ENCODE results near the gene SIGLEC6. TPM values are rescaled to one million over a fixed set of nuclear protein-coding genes. Genes with fewer than 3 reads are reported as not detected.

The SIGLEC6 gene
- total and polyA plus RNA-seq, 2 experiments from 2014 or later, result not detected

GRCh38 chr19:51491586-51491985, 39.9 kb downstream of the SIGLEC6 start:
- H3K9me2 ChIP-seq (replicated peaks; ENCODE audit: insufficient read depth), result no peaks in the 10 kb centered on the region
- no peaks in the 10 kb centered on the region for H3K27me3 ChIP-seq
- H3K4me2 ChIP-seq, result no peak overlapping the region
- H3K79me2 ChIP-seq, result no peaks in the 10 kb centered on the region
- no peaks in the 10 kb centered on the region for H4K20me1 ChIP-seq (ENCODE audit: insufficient read depth, poor library complexity, severe bottlenecking)
- 66% methylated on average over 7 of the region's 7 CpGs for WGBS (ENCODE audit: low lambda C conversion rate, missing lambda C conversion rate)
- H3K27ac ChIP-seq, result no peak overlapping the region
- no peak overlapping the region for H3K4me3 ChIP-seq
- H2AFZ ChIP-seq, result no peak overlapping the region
- H3K9me3 ChIP-seq (ENCODE audit: low read depth), result no peaks in the 10 kb centered on the region
- no peaks in the 10 kb centered on the region for H3K4me1 ChIP-seq (ENCODE audit: insufficient read depth)
- H3K36me3 ChIP-seq (replicated peaks; ENCODE audit: insufficient read depth, low read depth), result no peaks in the 10 kb centered on the region
- DNase-seq (ENCODE audit: low spot score), result no peak
- no peak for TF ChIP-seq EZH2 (IDR thresholded peaks at IDR 0.05; ENCODE audit: borderline replicate concordance)
- TF ChIP-seq CTCF (IDR thresholded peaks at IDR 0.05; ENCODE audit: poor library complexity), result no peak
- TF ChIP-seq EZH2phosphoT487 (IDR thresholded peaks at IDR 0.05; ENCODE audit: low read depth, severe bottlenecking, unreplicated experiment), result no peak

GRCh38 chr19:51490676-51491075, 40.8 kb downstream of the SIGLEC6 start:
- no peak overlapping the region for H3K4me3 ChIP-seq
- no peaks in the 10 kb centered on the region for H3K79me2 ChIP-seq
- H3K9me3 ChIP-seq (ENCODE audit: low read depth), result no peaks in the 10 kb centered on the region
- no peaks in the 10 kb centered on the region for H3K27me3 ChIP-seq
- DNase-seq (ENCODE audit: low spot score), result no peak
- H3K27ac ChIP-seq, result no peak overlapping the region
- H3K36me3 ChIP-seq (replicated peaks; ENCODE audit: insufficient read depth, low read depth), result no peaks in the 10 kb centered on the region
- TF ChIP-seq EZH2 (IDR thresholded peaks at IDR 0.05; ENCODE audit: borderline replicate concordance) (no peak), CTCF (IDR thresholded peaks at IDR 0.05; ENCODE audit: poor library complexity) (no peak), EZH2phosphoT487 (IDR thresholded peaks at IDR 0.05; ENCODE audit: low read depth, severe bottlenecking, unreplicated experiment) (no peak)
- H3K9me2 ChIP-seq (replicated peaks; ENCODE audit: insufficient read depth), result no peaks in the 10 kb centered on the region
- no peaks in the 10 kb centered on the region for H4K20me1 ChIP-seq (ENCODE audit: insufficient read depth, poor library complexity, severe bottlenecking)
- no peaks in the 10 kb centered on the region for H3K4me1 ChIP-seq (ENCODE audit: insufficient read depth)
- H2AFZ ChIP-seq, result no peak overlapping the region
- WGBS (ENCODE audit: low lambda C conversion rate, missing lambda C conversion rate), result 89% methylated on average over 14 of the region's 14 CpGs
- no peak overlapping the region for H3K4me2 ChIP-seq

GRCh38 chr19:51489113-51489512, 42.4 kb downstream of the SIGLEC6 start:
- H3K36me3 ChIP-seq (replicated peaks; ENCODE audit: insufficient read depth, low read depth), result no peaks in the 10 kb centered on the region
- 42% methylated on average over 2 of the region's 2 CpGs for WGBS (ENCODE audit: low lambda C conversion rate, missing lambda C conversion rate)
- H3K9me3 ChIP-seq (ENCODE audit: low read depth), result no peaks in the 10 kb centered on the region
- no peak overlapping the region for H3K4me3 ChIP-seq
- no peak overlapping the region for H2AFZ ChIP-seq
- H3K27me3 ChIP-seq, result no peaks in the 10 kb centered on the region
- no peaks in the 10 kb centered on the region for H3K79me2 ChIP-seq
- TF ChIP-seq EZH2 (IDR thresholded peaks at IDR 0.05; ENCODE audit: borderline replicate concordance) (no peak), EZH2phosphoT487 (IDR thresholded peaks at IDR 0.05; ENCODE audit: low read depth, severe bottlenecking, unreplicated experiment) (no peak), CTCF (IDR thresholded peaks at IDR 0.05; ENCODE audit: poor library complexity) (no peak)
- no peak overlapping the region for H3K27ac ChIP-seq
- no peak overlapping the region for H3K4me2 ChIP-seq
- no peak for DNase-seq (ENCODE audit: low spot score)
- no peaks in the 10 kb centered on the region for H3K9me2 ChIP-seq (replicated peaks; ENCODE audit: insufficient read depth)
- H3K4me1 ChIP-seq (ENCODE audit: insufficient read depth), result no peaks in the 10 kb centered on the region
- H4K20me1 ChIP-seq (ENCODE audit: insufficient read depth, poor library complexity, severe bottlenecking), result no peaks in the 10 kb centered on the region

GRCh38 chr19:51488491-51488890, 43.0 kb downstream of the SIGLEC6 start:
- Histone ChIP-seq H2AFZ (no peak overlapping the region), H3K36me3 (replicated peaks; ENCODE audit: insufficient read depth, low read depth) (no peaks in the 10 kb centered on the region), H3K4me2 (no peak overlapping the region), H3K4me3 (no peak overlapping the region), H3K4me1 (ENCODE audit: insufficient read depth) (no peaks in the 10 kb centered on the region), H3K9me3 (ENCODE audit: low read depth) (no peaks in the 10 kb centered on the region), H3K79me2 (no peaks in the 10 kb centered on the region), H3K27me3 (no peaks in the 10 kb centered on the region), H4K20me1 (ENCODE audit: insufficient read depth, poor library complexity, severe bottlenecking) (no peaks in the 10 kb centered on the region), H3K9me2 (replicated peaks; ENCODE audit: insufficient read depth) (no peaks in the 10 kb centered on the region), H3K27ac (no peak overlapping the region)
- 58% methylated on average over 3 of the region's 3 CpGs for WGBS (ENCODE audit: low lambda C conversion rate, missing lambda C conversion rate)
- TF ChIP-seq CTCF (IDR thresholded peaks at IDR 0.05; ENCODE audit: poor library complexity) (no peak), EZH2phosphoT487 (IDR thresholded peaks at IDR 0.05; ENCODE audit: low read depth, severe bottlenecking, unreplicated experiment) (no peak), EZH2 (IDR thresholded peaks at IDR 0.05; ENCODE audit: borderline replicate concordance) (no peak)
- no peak for DNase-seq (ENCODE audit: low spot score)
